C4-2B (cell line): Measurements from ENCODE around the gene COL12A1.

Experiments
- CTCF ChIP-seq: fragments of 450-650 bp; conservative IDR thresholded peaks from 2 replicates; pipeline ENCODE4 v1.5.1; 2017; ENCODE audit warnings: mild to moderate bottlenecking
- ZFX ChIP-seq: fragments of 450-650 bp; IDR thresholded peaks from 2 replicates; pipeline ENCODE4 v1.6.1; 2017

DNA sequence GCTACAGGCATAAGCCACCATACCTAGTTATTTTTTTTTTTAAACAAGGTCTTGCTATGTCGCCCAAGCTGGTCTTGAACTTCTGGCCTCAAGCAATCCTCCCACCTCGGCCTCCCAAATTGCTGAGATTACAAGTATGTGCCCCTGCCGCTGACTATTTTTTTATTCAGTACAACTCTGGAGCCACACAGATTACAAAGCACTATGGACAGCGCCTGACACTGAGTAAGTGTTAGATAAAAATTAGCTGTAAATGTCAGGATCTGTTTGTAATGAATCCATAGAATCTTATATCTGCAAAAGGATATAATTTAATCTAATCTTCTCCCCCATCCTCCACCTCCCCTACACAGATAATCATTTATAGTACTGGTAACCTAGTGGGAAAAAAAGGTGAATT lies 15.3 kb upstream of the COL12A1 start:
- TF ChIP-seq CTCF, result no peak
- no peak for TF ChIP-seq ZFX
